ENCODE measurements around the gene KLK15.

Gene KLK15

GRCh38 chr19:50861010-50861409 is 27.6 kb upstream of the KLK15 start:
- no peak for TF ChIP-seq CTCF (IDR thresholded peaks at IDR 0.05; ENCODE audit: low read depth, low read length, missing control alignments)
- no peak overlapping the region for H3K4me3 ChIP-seq (replicated peaks; ENCODE audit: low read depth, low read length)
- DNase-seq (ENCODE audit: extremely low read depth, low read depth): no peak

DNA sequence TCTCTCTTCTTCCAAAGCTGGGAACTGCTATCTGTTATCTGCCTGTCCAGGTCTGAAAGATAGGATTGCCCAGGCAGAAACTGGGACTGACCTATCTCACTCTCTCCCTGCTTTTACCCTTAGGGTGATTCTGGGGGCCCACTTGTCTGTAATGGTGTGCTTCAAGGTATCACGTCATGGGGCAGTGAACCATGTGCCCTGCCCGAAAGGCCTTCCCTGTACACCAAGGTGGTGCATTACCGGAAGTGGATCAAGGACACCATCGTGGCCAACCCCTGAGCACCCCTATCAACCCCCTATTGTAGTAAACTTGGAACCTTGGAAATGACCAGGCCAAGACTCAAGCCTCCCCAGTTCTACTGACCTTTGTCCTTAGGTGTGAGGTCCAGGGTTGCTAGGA is 26.5 kb upstream of the KLK15 start:
- DNase-seq (ENCODE audit: extremely low read depth, low read depth): no peak
- TF ChIP-seq CTCF (IDR thresholded peaks at IDR 0.05; ENCODE audit: low read depth, low read length, missing control alignments): no peak
- no peak overlapping the region for H3K4me3 ChIP-seq (replicated peaks; ENCODE audit: low read depth, low read length)

DNA sequence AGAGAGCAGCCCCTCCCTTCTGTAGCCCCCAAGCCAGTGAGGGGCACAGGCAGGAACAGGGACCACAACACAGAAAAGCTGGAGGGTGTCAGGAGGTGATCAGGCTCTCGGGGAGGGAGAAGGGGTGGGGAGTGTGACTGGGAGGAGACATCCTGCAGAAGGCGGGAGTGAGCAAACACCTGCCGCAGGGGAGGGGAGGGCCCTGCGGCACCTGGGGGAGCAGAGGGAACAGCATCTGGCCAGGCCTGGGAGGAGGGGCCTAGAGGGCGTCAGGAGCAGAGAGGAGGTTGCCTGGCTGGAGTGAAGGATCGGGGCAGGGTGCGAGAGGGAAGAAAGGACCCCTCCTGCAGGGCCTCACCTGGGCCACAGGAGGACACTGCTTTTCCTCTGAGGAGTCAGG is 25.5 kb upstream of the KLK15 start:
- no peak for DNase-seq (ENCODE audit: extremely low read depth, low read depth)
- TF ChIP-seq CTCF (IDR thresholded peaks at IDR 0.05; ENCODE audit: low read depth, low read length, missing control alignments): no peak
- H3K4me3 ChIP-seq (replicated peaks; ENCODE audit: low read depth, low read length): no peak overlapping the region

- DNase-seq (ENCODE audit: extremely low read depth, low read depth): no peak
- TF ChIP-seq CTCF (IDR thresholded peaks at IDR 0.05; ENCODE audit: low read depth, low read length, missing control alignments): no peak
- no peak overlapping the region for H3K4me3 ChIP-seq (replicated peaks; ENCODE audit: low read depth, low read length)
Measured at GRCh38 chr19:50857366-50857765, 24.0 kb upstream of the KLK15 start.

- TF ChIP-seq CTCF (IDR thresholded peaks at IDR 0.05; ENCODE audit: low read depth, low read length, missing control alignments): no peak
- no peak for DNase-seq (ENCODE audit: extremely low read depth, low read depth)
- no peak within 1 kb of the TSS for H3K4me3 ChIP-seq (replicated peaks; ENCODE audit: low read depth, low read length)
Measured at GRCh38 chr19:50854636-50855410, 21.4 kb upstream of the KLK15 start, which contains the start of gene KLK3. KLK3 (plus strand) TSS chr19:50854915; CDS start chr19:50854956, 41 bp downstream.

- TF ChIP-seq CTCF (IDR thresholded peaks at IDR 0.05; ENCODE audit: low read depth, low read length, missing control alignments): no peak
- no peak overlapping the region for H3K4me3 ChIP-seq (replicated peaks; ENCODE audit: low read depth, low read length)
- DNase-seq (ENCODE audit: extremely low read depth, low read depth): no peak
Measured at GRCh38 chr19:50851620-50852019, 18.2 kb upstream of the KLK15 start.

- TF ChIP-seq CTCF (IDR thresholded peaks at IDR 0.05; ENCODE audit: low read depth, low read length, missing control alignments): no peak
- no peak overlapping the region for H3K4me3 ChIP-seq (replicated peaks; ENCODE audit: low read depth, low read length)
- no peak for DNase-seq (ENCODE audit: extremely low read depth, low read depth)
Measured at GRCh38 chr19:50850738-50851137, 17.4 kb upstream of the KLK15 start.
